ENCODE data around the gene CYP2A6. TPM values are rescaled to one million over a fixed set of nuclear protein-coding genes. Genes with fewer than 3 reads are reported as not detected.
"Not testable (repeated sequence)": the region's sequence is repeated elsewhere in the genome, so short reads cannot be mapped to it uniquely, and the experiment has no call there.

CYP2A6 gene
- total and polyA plus RNA-seq, 9 donors: 0.25 to 3.4 (median 1.2) TPM

GRCh38 chr19:40829205-40829604, 21.0 kb downstream of the CYP2A6 start:
- Histone ChIP-seq H3K4me3 (no peak overlapping the region), H3K4me1 (ENCODE audit: insufficient read depth) (peaks cover 11% of the 10 kb centered on the region), H3K27ac (no peak overlapping the region), H3K36me3 (no peaks in the 10 kb centered on the region), H3K9me3 (no peaks in the 10 kb centered on the region), H3K27me3 (no peaks in the 10 kb centered on the region)
- DNase-seq: no peak
- intact Hi-C loops (cut with DNase I): no loop called here
- TF ChIP-seq POLR2A (IDR thresholded peaks at IDR 0.05) (no peak), EP300 (IDR thresholded peaks at IDR 0.05) (no peak), CTCF (IDR thresholded peaks at IDR 0.05) (no peak)

GRCh38 chr19:40827386-40828247, 22.6 kb downstream of the CYP2A6 start:
- H3K4me3 ChIP-seq: no peak overlapping the region
- no peak overlapping the region for H3K27ac ChIP-seq
- intact Hi-C loops (cut with DNase I): no loop called here
- no peaks in the 10 kb centered on the region for H3K36me3 ChIP-seq
- TF ChIP-seq POLR2A (IDR thresholded peaks at IDR 0.05) (no peak), EP300 (IDR thresholded peaks at IDR 0.05) (no peak), CTCF (IDR thresholded peaks at IDR 0.05) (no peak)
- peaks cover 20% of the 10 kb centered on the region for H3K4me1 ChIP-seq (ENCODE audit: insufficient read depth)
- no peaks in the 10 kb centered on the region for H3K9me3 ChIP-seq
- no peaks in the 10 kb centered on the region for H3K27me3 ChIP-seq
- peak in 1 of 5 donors; percentile 12 for DNase-seq
- 95 to 96% (median 96%) methylated on average over 22 of the region's 22 CpGs for WGBS, 3 donors

- H3K27ac ChIP-seq; intact Hi-C loops (cut with DNase I); H3K9me3 ChIP-seq; H3K27me3 ChIP-seq; H3K36me3 ChIP-seq; H3K4me3 ChIP-seq: not testable (repeated sequence)
- DNase-seq: peak in 2 of 5 donors; percentile 12 to 20
- peaks cover 16% of the 10 kb centered on the region for H3K4me1 ChIP-seq (ENCODE audit: insufficient read depth)
- WGBS, 3 donors: 88% methylated on average over 29 of the region's 29 CpGs
Observed at GRCh38 chr19:40826699-40827385, 23.4 kb downstream of the CYP2A6 start.

GRCh38 chr19:40826312-40826698, 23.9 kb downstream of the CYP2A6 start:
- WGBS, 3 donors: 75 to 91% (median 88%) methylated on average over 7 to 9 of the region's 14 CpGs
- H3K9me3 ChIP-seq; H3K36me3 ChIP-seq; H3K4me3 ChIP-seq; intact Hi-C loops (cut with DNase I); H3K27me3 ChIP-seq; H3K27ac ChIP-seq: not testable (repeated sequence)
- DNase-seq: peak in 1 of 5 donors; percentile 7
- peaks cover 13% of the 10 kb centered on the region for H3K4me1 ChIP-seq (ENCODE audit: insufficient read depth)

GRCh38 chr19:40825460-40826095, 24.7 kb downstream of the CYP2A6 start:
- H3K27ac ChIP-seq; H3K4me3 ChIP-seq; H3K36me3 ChIP-seq; H3K27me3 ChIP-seq; intact Hi-C loops (cut with DNase I); H3K9me3 ChIP-seq: not testable (repeated sequence)
- peak in 2 of 5 donors; percentile 9 to 11 for DNase-seq
- WGBS, 3 donors: 93 to 96% methylated on average over 6 of the region's 6 CpGs; no CpG with 5 or more reads in 1 of the 3 donors
- peaks cover 13% of the 10 kb centered on the region for H3K4me1 ChIP-seq (ENCODE audit: insufficient read depth)

- 92 to 94% (median 93%) methylated on average over 16 of the region's 16 CpGs for WGBS, 3 donors
- H3K36me3 ChIP-seq, H3K27me3 ChIP-seq, H3K9me3 ChIP-seq, H3K4me3 ChIP-seq, H3K27ac ChIP-seq: not testable (repeated sequence)
- DNase-seq: peak in 3 of 5 donors; percentile 17 to 36 (median 25)
- H3K4me1 ChIP-seq (ENCODE audit: insufficient read depth): peaks cover 14% of the 10 kb centered on the region
- intact Hi-C loops (cut with DNase I): loop anchor here in 2 of 4 donors (5.0 kb wide), 1 partner anchor 163 kb away; no protein-coding TSS in a partner anchor
Observed at GRCh38 chr19:40824916-40825315, 25.3 kb downstream of the CYP2A6 start.

GRCh38 chr19:40822704-40823553, 27.3 kb downstream of the CYP2A6 start:
- 23 to 35% (median 24%) methylated on average over 9 of the region's 9 CpGs for WGBS, 3 donors
- H3K36me3 ChIP-seq, H3K9me3 ChIP-seq, H3K27me3 ChIP-seq, H3K4me3 ChIP-seq: not testable (repeated sequence)
- Histone ChIP-seq H3K27ac (peak overlapping the region in 1 of 2 donors; percentile 46), H3K4me1 (ENCODE audit: insufficient read depth) (peaks cover 23% of the 10 kb centered on the region)
- intact Hi-C loops (cut with DNase I): loop anchor here in 2 of 4 donors (5.0 kb wide), 1 partner anchor 161 kb away; no protein-coding TSS in a partner anchor
- DNase-seq: peak in 2 of 5 donors; percentile 22 to 30
